ENCODE data around the gene GPX5. TPM values are rescaled to one million over a fixed set of nuclear protein-coding genes. Genes with fewer than 3 reads are reported as not detected.
"Not testable (repeated sequence)": the region's sequence is repeated elsewhere in the genome, so short reads cannot be mapped to it uniquely, and the experiment has no call there.

GPX5 gene
- total RNA-seq, 1 donor from 2014 or later = not detected

- intact Hi-C loops (cut with DNase I) = no loop called here
- Histone ChIP-seq H3K4me3 (no peak overlapping the region), H3K27ac (no peak overlapping the region), H3K4me1 (no peaks in the 10 kb centered on the region), H3K27me3 (ENCODE audit: low read depth) (peaks cover 28% of the 10 kb centered on the region), H3K36me3 (no peaks in the 10 kb centered on the region), H3K9me3 (no peaks in the 10 kb centered on the region)
- no peak for DNase-seq
- no peak for ATAC-seq
- TF ChIP-seq CTCF (IDR thresholded peaks at IDR 0.05) = no peak
Measured at GRCh38 chr6:28491984-28492317, 33.7 kb upstream of the GPX5 start.

GRCh38 chr6:28496099-28496779, 29.4 kb upstream of the GPX5 start:
- TF ChIP-seq CTCF (IDR thresholded peaks at IDR 0.05) = no peak
- Histone ChIP-seq H3K9me3 (no peaks in the 10 kb centered on the region), H3K27ac (no peak overlapping the region), H3K27me3 (ENCODE audit: low read depth) (peaks cover 8% of the 10 kb centered on the region), H3K4me1 (no peaks in the 10 kb centered on the region), H3K36me3 (no peaks in the 10 kb centered on the region), H3K4me3 (no peak overlapping the region)
- intact Hi-C loops (cut with DNase I) = no loop called here
- no peak for DNase-seq
- ATAC-seq = no peak

GRCh38 chr6:28497306-28497705, 28.4 kb upstream of the GPX5 start:
- Histone ChIP-seq H3K9me3 (no peaks in the 10 kb centered on the region), H3K4me3 (no peak overlapping the region), H3K4me1 (no peaks in the 10 kb centered on the region), H3K27me3 (ENCODE audit: low read depth) (peaks cover under 1% of the 10 kb centered on the region), H3K36me3 (no peaks in the 10 kb centered on the region), H3K27ac (no peak overlapping the region)
- TF ChIP-seq CTCF (IDR thresholded peaks at IDR 0.05) = no peak
- intact Hi-C loops (cut with DNase I) = no loop called here
- DNase-seq (no peak), ATAC-seq (no peak)

GRCh38 chr6:28497893-28498292, 27.8 kb upstream of the GPX5 start:
- Histone ChIP-seq H3K27ac (no peak overlapping the region), H3K36me3 (no peaks in the 10 kb centered on the region), H3K27me3 (ENCODE audit: low read depth) (no peaks in the 10 kb centered on the region), H3K4me1 (no peaks in the 10 kb centered on the region), H3K9me3 (no peaks in the 10 kb centered on the region), H3K4me3 (no peak overlapping the region)
- intact Hi-C loops (cut with DNase I) = no loop called here
- ATAC-seq (no peak), DNase-seq (no peak)
- TF ChIP-seq CTCF (IDR thresholded peaks at IDR 0.05) = no peak

- no peak for DNase-seq
- no peaks in the 10 kb centered on the region for H3K4me1 ChIP-seq
- H3K27ac ChIP-seq = no peak overlapping the region
- no peak for TF ChIP-seq CTCF (IDR thresholded peaks at IDR 0.05)
- intact Hi-C loops (cut with DNase I) = no loop called here
- no peaks in the 10 kb centered on the region for H3K36me3 ChIP-seq
- no peak overlapping the region for H3K4me3 ChIP-seq
- H3K9me3 ChIP-seq = no peaks in the 10 kb centered on the region
- no peak for ATAC-seq
- no peaks in the 10 kb centered on the region for H3K27me3 ChIP-seq (ENCODE audit: low read depth)
Measured at GRCh38 chr6:28501259-28501658, 24.4 kb upstream of the GPX5 start.

- H3K27ac ChIP-seq; DNase-seq; H3K4me3 ChIP-seq; H3K4me1 ChIP-seq; H3K9me3 ChIP-seq; ATAC-seq; H3K36me3 ChIP-seq; intact Hi-C loops (cut with DNase I); H3K27me3 ChIP-seq (ENCODE audit: low read depth): not testable (repeated sequence)
Measured at GRCh38 chr6:28502136-28502535, 23.5 kb upstream of the GPX5 start.

GRCh38 chr6:28502709-28503305, 22.9 kb upstream of the GPX5 start:
- H3K27ac ChIP-seq; H3K36me3 ChIP-seq; H3K27me3 ChIP-seq (ENCODE audit: low read depth); DNase-seq; ATAC-seq; H3K4me1 ChIP-seq; H3K9me3 ChIP-seq; H3K4me3 ChIP-seq; intact Hi-C loops (cut with DNase I): not testable (repeated sequence)
